Measurements from ENCODE around the gene C2CD3.

DNA sequence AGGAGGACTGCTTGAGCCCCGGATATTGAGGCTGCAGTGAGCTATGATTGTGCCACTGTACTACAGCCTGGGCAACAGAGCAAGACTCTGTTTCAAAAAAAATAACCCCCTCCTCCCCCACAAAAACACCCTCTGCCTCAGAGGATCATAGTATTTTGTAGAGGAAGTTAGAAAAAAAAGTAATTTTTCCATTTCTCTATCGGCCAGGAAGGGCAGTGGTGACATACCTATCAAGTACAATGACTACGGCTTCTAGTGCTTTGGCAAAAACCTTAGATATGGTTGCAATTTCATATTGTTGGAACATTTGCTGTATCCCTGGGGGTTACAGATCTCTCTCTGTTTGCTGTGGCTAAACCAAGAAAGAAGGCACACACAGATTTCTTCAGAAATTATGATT, 28.9 kb downstream of the C2CD3 start:
- no peak for TF ChIP-seq CTCF (IDR thresholded peaks at IDR 0.05)
- no peak for TF ChIP-seq POLR2A (IDR thresholded peaks at IDR 0.05)
